HG02943 (cell line): Measurements from ENCODE around the gene ENAH.

Experiments
- ATAC-seq: cut with Tn5 transposase; IDR thresholded peaks from one replicate; pipeline ENCODE4 v1.9.1; 2021; ENCODE audit warnings: mild to moderate bottlenecking, low read depth, moderate library complexity; ENCODE audit not compliant: unreplicated experiment

ENAH gene

GRCh38 chr1:225445639-225446594, 207.0 kb downstream of the ENAH start:
- ATAC-seq = no peak

GRCh38 chr1:225442123-225442505, 210.8 kb downstream of the ENAH start:
- no peak for ATAC-seq

- peak; percentile 43 for ATAC-seq
Measured at GRCh38 chr1:225441314-225442122, 211.4 kb downstream of the ENAH start.

GRCh38 chr1:225440380-225441221, 212.3 kb downstream of the ENAH start:
- ATAC-seq = no peak

GRCh38 chr1:225437710-225438437, 215.0 kb downstream of the ENAH start:
- ATAC-seq = no peak
